Stimulated activated CD8-positive, alpha-beta memory T cell treated with anti-CD3 and anti-CD28 coated beads, Interleukin-2, amount 100 ng/mL, for 48 hours (primary cell): Measurements from ENCODE around the gene PRKAA1.

Experiments used
- DNase-seq, 2 donors: peaks; one replicate each; pipeline ENCODE4 v3.0.0-alpha.2; 2020; ENCODE audit warnings: low read depth in 2 of 2

Gene PRKAA1

DNA sequence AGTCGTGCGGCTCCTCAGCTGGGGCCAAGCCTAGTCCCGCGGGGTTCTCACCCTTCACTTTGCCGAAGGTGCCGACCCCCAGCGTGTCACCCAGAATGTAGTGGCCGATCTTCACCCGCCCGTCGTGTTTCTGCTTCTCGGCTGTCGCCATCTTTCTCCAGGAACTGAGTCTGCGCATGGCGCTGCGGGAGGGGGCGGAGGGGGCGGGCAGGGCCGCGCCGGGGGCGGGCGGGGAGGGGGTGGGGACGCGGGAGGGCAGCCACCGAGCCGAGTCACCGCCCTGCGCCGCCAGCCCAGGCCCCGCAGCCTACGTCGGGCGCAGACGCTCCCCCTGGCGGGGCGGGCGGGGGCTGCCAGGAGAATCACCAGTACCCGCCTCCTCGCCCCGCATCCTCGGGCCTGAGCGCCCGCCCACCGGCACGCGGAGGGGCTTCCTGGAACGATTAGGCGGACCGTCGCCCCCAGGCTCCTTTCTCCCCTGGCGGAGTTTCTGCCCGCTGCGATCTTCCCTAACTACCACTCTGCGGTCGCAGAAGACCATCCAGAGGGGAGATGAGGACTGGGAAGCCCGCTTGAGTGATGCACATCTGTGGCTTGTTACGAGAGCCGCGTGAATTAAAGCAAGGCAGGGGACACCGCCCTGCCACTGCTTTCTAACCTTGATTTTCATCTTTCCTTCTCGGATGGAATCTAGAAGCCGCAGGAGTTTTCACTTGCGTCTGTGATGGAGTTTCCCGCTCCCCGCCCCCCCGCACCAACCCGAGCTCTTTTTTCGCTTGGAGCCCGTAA, at the start of gene PRKAA1:
PRKAA1 (minus strand) TSS at position 363 of the 789 bp plus-strand sequence; CDS start at position 178, 185 bp downstream.
- peak; percentile 77 to 84 for DNase-seq

DNA sequence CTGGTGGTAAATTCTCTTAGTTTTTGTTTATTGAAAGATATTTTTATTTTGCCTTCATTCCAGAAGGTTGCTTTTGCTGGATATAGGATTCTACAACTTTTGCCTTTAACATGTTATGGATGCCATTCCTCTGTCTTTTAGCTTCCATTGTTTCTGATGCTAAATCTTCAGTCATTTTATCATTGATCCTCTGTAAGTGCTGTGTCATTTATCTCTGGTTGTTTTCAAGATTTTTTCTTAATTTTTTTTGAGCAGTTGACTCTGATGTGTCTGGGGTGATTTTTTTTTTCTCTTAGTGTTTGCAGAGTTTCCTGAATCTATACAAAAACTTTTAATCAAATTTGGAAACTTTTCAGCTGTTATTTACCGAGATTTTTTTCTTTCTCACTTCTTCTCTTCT, 49.4 kb upstream of the PRKAA1 start:
- DNase-seq, result no peak

DNA sequence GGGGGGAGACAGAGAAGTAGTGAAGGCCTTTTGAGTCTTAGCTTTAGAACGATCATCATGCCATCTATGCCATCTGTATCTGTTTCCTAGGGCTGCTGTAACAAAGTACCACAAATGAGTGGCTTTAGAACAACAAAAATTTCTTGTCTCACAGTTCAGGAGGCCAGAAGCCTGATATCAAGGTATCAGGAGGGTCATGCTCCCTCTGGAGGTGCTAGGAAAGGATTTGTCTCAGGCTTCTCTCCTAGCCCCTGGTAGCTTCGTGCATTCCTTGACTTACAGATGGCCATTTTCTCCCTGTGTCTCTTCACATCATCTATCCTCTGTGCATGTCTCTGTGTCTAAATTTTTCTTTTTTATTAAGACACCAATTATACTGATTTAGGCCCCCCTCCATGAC, 48.2 kb upstream of the PRKAA1 start:
- no peak for DNase-seq

DNA sequence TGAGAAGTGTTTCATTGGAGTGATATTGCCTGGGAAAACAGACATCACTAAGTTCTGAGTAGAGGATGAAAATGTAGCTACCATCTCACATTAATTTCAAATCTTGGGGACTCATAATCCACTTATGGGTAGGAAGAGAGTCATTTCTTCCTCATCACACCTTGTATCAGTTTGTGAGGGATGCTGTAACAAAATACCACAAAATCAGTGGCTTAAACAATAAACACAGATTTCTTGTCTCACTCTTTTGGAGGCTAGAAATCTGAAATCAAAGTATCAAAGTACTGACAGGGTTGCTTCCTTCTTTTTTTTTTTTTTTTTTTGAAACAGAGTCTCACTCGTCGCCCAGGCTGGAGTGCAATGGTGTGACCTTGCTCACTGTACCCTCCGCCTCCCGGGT, 46.4 kb upstream of the PRKAA1 start:
- no peak for DNase-seq

DNA sequence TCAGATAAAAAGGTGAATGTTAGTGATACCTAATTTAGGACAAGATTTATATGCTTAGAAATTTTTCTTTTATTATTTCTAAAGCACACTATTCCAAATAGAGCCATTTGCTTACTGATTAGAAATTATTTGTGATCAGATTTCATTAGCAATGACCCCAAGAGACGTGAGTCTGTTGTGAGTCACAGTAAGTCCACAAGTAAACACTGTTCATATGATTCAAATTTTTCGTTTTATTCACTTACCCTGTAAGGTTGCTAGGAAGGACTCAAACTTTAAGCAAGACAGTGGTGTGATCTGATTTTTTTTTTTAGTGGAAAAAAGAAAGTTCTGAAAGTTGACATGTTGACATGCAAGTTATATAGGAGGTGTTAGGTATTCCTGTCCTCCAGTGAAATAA, 44.2 kb upstream of the PRKAA1 start:
- no peak for DNase-seq

DNA sequence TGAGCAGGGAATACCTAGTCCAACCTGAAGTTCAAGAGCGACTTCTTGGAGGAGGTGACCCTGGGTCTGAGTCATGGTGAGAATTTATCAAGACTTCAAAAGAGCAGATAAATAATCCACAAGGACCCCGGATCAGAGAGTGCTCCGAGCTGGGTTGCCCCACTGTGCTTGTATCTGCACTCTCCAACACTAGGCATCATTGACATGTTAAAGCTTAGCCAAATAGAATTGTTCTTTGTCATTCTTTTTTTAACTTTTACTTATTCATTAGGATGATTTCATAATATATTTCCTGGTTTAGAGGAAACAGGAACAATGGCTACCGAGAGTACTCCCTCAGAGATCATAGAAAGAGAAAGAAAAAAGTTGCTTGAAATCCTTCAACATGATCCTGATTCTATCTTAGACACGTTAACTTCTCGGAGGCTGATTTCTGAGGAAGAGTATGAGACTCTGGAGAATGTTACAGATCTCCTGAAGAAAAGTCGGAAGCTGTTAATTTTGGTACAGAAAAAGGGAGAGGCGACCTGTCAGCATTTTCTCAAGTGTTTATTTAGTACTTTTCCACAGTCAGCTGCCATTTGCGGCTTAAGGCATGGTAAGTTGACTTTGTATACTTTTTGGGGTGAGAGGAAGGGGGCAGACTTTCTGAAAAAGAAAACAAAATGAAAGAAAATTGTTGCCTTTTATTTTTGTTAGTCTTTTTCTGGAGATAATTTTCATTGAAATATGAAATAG, 43.1 kb upstream of the PRKAA1 start, which contains the start of gene CARD6:
CARD6 (plus strand) TSS at position 300 of the 738 bp plus-strand sequence; CDS start at position 316, 16 bp downstream.
- DNase-seq, result no peak

DNA sequence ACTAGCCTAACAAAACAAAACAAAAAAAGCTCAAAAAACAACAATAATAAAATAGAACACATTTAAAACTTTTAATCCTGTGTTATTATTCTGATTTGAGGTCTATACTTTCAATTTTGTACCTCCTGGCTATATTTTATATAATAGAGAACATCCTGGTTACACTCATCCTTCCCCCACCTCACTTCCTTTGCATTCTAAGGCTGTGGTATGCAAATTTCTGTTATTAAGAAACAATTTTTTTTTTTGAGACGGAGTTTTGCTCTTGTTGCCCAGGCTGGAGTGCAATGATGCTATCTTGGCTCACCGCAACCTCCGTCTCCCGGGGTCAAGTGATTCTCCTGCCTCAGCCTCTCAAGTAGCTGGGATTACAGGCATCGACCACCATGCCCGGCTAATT, 39.9 kb upstream of the PRKAA1 start:
- DNase-seq, result no peak

DNA sequence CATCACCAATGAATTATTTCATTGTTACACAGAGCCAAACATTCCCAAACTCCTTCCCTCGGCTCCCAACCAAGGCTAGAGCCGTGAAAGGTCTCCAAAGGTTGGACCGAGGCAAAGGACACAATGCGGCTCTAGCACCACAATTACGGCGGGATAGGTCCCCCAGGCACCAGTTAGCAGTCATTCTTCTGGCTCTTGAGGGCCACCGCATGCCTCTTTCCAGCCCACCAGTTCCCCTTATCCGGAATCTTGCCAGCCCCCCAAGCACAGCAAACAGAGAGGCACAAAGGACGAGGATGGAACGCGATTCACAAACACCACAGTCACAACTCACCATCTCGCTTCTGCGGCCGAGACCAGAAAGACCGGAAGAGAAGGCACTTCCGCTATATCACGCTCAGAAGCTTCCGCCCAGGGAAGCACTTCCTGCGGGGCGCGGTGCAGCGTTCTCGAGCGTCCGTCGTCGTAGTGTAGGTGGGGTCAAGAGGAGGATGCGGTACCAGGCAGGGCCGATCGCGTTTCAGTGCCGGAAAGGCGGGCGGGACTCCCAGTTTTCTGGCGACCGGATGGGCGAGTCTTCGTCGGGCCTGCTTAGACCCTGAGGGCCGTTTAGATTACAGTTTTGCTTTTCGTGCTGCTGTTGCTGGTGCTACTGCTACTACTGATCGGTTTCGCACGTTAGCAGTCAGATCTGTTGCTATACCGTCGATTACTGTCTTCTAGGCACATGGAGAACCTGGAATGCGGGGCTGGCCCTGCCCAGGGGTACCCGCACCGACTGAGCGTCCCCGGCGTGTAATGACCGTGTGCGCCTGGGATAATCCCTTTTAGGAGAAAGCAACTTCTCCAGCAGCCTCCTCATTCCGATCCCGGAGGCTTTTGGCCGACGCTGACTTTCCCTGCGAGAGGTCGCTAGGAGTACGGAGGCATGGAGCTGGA, 36.9 kb upstream of the PRKAA1 start, which contains the start of gene RPL37:
RPL37 (minus strand) TSS at position 374 of the 939 bp plus-strand sequence; CDS start at position 337, 37 bp downstream.
- DNase-seq, result peak; percentile 85 to 86

DNA sequence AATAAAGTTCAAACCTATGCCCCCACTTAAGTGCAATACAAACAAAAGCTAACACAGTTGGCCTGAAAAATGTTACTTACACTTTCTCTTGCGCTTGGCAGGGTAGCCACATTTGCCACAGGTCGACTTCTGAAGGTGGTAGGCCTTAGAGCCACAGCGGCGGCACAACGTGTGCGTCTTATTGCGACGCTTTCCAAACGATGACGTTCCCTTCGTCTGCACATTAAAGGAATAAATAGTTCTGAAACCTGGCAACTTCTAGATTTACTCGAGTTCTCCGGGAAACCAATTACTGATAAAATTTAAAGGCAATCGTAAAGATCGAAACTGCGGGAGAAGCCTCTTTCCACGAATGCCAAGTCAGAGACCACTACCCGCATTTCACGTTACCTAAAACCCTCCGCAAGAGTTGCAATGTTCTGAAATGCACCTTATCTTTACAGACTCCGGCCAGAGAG, 36.2 kb upstream of the PRKAA1 start:
- no peak for DNase-seq

DNA sequence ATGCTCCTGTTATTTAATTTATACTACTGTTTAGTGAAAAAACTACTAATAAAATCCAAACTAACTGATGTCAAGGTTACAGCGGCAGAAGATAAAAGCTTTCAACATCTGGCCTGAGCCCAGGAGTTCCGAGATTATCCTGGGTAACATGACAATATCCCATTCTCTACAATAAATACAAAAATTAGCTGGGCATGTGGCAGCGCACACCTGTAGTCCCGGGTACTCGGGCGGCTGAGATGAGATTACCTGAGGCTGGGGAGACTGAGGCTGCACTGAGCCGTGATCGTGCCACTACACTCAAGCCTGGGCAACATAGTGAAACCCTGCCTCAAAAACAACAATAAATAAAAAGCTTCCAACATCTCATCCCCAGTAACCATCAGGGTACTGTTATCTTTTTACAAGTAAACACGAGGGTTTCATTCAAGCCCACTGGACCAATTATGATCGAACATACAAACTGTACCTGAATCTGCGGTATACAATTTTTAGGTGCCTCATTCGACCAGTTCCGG, 35.6 kb upstream of the PRKAA1 start:
- no peak for DNase-seq

DNA sequence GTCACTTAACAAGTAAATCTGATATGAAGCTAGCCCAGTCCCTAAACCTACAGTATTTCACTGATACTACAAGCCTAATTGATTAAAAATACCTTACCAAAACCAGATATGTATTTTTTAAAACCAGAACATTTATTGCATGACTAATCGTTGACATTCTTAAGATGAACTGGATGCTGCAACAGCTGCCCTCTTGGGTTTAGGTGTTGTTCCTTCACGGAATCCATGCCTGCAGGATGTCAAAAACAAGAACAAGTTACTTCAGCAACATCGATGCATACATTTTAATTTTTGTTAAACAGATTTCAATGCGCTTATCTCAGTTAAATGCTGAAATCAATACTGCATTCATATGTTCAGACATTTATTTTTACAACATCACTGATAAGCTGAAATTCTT, 34.2 kb upstream of the PRKAA1 start:
- no peak for DNase-seq

DNA sequence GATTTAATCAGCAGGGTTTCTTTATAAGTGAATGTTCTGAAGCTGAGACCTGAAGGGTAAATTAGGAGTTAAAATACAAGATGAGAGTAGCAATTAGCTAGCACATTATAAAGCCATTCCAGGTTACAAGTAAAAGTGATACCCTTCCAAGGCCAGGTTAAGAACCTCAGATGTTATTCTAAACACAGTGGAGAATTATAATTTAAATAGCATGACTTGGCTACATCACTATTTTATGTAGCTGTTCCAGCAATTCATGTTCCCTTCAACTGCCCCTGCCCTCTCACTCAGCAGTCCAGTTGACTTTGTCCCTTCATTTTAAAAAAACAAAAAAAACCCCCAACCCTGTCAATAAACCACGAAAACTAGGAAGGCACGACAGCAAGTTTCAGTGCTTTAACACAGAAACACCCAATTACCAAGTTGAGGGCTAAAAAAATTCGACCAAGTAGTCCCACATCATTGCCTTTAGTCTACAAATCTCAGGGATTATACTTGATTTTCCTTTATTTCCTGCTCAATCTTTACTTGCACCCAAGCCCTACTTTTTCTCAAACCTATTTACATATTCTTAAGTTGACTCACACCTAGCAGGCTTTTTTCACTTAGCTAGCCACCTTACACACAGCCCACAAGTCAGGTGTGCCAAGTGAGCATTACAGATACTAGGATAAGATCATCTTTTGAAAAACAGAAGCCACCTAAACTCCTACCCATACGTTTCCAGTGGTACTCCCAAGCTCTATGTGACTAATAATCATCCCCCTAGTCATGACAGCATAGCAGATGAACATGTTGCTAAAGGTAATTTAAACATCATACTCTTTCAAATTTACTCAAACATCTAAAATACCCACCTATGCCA, 33.4 kb upstream of the PRKAA1 start:
- DNase-seq, result no peak

DNA sequence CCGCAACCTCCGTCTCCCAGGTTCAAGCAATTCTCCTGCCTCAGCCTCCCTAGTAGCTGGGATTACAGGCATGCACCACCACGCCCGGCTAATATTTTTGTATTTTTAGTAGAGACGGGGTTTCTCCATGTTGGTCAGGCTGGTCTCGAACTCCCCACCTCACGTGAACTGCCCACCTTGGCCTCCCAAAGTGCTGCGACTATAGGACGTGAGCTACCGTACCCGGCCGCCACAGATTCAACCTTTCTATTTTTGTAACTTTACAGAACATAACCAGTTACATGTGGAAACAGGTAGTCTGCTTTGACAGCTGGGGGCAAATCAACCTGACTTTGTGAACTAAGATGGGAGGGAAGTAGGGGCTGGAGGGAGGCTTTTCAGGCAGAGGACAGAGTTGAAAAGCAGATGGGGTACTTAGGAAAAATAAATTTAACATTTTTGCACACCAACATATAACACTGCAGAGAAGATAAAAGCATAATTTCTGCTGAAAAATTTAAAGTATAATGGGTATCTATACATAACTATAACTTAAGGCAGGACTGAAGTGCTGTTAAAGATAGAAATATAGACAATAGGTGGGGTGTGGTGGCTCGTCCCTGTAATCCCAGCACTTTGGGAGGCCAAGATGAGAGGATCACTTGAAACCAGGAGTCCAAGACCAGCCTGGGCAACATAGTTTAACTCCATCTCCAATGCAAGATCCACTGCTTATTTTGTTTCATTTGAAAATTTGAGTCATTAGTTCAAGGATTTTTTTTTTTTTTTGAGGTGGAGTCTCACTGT, 31.8 kb upstream of the PRKAA1 start:
- DNase-seq, result no peak

DNA sequence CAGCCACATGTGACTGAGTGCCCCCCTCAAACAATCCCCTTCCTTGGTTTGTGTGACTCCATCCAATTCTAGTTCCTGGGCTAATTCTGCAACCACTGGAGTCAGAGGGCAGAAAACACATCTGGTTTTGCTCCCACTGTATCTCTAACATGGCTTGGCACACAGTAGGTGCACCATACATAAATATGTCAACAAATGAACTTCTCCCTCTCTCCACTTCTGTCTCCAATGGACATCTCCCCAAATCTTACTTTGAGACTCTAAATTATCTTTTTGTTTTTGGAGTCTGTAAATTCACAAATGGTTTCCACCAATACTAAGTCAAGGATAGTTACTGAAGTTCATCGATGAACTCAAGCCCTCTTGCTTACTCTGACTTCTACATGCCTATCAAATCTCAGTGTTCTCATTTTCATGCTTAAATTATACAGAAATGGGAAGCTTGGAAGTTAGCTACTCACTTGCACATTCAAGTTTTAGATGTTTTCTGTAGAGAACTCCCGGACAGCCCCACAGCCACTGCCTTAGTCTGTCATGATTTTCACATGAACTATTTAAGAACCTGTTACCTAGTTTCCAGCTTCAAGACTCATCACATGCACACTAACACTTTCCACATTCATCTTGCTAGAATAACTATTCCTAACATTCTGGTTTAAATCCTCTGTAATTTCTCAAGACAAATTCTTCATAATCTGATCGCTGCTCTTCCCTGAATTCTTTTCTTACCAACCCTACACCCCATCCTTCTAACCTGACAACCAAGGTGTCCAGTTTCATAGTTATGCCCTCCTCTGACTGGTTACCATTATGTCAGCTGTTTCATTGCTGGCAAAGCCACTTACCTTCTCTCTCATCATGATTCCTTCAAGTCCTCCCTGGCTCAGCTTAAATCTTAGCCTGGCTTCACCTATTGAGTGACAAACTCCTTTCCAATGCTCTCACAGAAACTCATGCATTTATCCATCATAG, 30.8 kb upstream of the PRKAA1 start:
- DNase-seq, result no peak

DNA sequence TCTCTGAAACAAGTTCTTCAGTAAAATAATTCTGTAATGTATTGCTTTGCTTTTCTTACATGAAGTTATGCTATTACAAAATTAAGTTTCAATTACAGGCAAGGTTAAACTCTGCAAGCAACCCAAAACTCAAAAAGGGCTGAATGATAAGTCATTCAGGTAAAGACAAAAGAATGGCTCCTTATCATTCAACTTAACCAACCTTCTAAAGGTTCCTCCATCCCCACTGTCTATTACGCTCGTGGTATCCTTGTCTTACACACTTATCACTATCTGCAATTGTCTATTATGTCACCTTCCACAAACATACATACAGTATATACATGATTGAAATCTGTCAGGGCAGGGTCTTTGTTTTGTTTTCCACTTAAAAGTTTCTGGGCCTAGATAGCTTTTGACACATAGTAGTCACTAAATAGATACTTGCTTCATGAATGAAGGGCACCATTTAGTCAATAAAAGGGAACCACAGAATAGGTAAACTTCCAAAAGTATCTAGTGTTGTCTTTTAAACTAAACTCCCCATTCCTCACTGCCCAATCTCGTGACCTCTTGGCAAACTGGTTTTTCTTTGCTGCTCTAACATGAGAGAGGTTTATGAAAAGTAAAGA, 30.0 kb upstream of the PRKAA1 start:
- no peak for DNase-seq

DNA sequence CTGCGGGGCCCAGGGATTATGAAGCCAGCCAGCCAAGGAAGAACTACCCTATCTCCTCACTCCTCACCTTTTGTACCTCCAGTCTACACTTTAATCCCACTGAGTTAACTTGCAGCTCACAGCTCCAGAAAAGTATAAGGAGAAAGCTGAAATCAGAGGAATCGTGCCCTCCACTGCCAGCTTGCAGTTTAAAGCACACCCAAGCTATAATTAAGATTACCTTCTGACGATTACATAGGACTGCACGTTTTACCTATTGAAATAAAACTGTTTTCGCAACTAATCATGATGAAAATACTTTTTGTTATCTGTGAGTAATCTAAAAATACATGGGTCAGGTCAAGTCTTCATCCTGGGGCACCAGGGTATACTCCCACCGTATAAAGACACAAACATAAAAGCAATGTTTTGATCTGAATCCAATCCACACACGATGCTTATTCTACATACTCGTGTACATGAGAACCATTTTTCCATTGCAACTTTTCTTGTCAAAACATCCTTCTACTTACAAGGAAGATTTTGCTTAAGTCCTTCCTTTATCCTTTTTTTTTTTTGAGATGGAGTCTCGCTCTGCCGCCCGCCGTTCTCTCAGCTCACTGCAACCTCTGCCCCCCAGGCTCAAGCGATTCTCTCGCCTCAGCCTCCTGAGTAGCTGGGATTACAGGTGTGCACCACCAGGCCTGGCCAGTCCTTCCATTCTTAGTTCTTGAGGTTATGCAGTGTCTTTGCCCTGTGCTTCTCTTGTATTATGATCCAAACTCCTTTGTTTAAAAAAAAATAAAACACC, 29.2 kb upstream of the PRKAA1 start:
- no peak for DNase-seq

DNA sequence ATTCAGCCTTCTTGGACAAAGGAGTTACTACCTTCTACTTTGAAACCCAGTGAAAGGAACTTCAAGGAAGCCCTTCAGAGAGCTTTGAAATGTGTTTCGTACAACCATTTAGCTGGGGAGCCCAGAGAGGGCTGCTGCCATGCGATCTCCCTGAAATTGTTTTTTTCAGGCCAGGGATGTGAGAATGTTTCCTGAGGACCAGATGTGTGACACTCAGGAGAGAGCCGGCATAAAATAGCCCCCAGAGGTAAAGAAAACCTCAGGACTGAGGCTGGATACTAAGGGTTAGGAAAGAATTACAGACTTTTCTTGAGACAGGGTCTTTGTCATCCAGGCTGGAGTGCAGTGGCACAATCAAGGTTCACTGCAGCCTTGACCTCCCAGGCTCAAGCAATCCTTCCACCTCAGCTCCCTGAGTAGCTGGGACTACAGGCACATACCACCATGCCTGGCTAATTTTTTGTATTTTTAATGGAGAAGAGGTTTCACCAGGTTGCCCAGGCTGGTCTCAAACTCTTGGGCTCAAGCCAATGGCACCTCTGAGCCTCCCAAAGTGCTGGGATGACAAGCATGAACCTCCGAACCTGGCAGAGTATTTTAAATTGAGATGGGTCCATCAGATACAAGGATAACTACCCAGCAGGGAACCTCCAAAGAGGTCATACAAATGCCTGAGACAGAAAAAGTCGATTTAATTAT, 28.5 kb upstream of the PRKAA1 start:
- DNase-seq, result no peak
